ENCODE measurements around the gene RBBP4.

Gene RBBP4

GRCh38 chr1:32703479-32704291 lies 52.7 kb downstream of the RBBP4 start:
- H3K4me1 ChIP-seq (ENCODE audit: insufficient read depth, low read length), result no peaks in the 10 kb centered on the region
- DNase-seq (no peak), ATAC-seq (ENCODE audit: insufficient read depth, low read depth) (no peak)
- no peaks in the 10 kb centered on the region for H3K36me3 ChIP-seq (ENCODE audit: insufficient read depth, low read length)
- H3K9ac ChIP-seq (ENCODE audit: low read depth, low read length), result no peak overlapping the region
- no peaks in the 10 kb centered on the region for H3K79me2 ChIP-seq (ENCODE audit: insufficient read depth, low read length)
- no peaks in the 10 kb centered on the region for H3K27me3 ChIP-seq (ENCODE audit: insufficient read depth, low read length, poor library complexity)
- H3K4me3 ChIP-seq (ENCODE audit: low read depth in 1 of 2, low read length in 2 of 2), result no peak overlapping the region
- H4K20me1 ChIP-seq (ENCODE audit: insufficient read depth, low read length), result no peaks in the 10 kb centered on the region
- H2AFZ ChIP-seq (ENCODE audit: low read depth, low read length), result no peak overlapping the region
- TF ChIP-seq EZH2 (IDR thresholded peaks at IDR 0.05; ENCODE audit: borderline replicate concordance, low read depth, low read length, severe bottlenecking), result no peak
- TF ChIP-seq, protein P1, sequence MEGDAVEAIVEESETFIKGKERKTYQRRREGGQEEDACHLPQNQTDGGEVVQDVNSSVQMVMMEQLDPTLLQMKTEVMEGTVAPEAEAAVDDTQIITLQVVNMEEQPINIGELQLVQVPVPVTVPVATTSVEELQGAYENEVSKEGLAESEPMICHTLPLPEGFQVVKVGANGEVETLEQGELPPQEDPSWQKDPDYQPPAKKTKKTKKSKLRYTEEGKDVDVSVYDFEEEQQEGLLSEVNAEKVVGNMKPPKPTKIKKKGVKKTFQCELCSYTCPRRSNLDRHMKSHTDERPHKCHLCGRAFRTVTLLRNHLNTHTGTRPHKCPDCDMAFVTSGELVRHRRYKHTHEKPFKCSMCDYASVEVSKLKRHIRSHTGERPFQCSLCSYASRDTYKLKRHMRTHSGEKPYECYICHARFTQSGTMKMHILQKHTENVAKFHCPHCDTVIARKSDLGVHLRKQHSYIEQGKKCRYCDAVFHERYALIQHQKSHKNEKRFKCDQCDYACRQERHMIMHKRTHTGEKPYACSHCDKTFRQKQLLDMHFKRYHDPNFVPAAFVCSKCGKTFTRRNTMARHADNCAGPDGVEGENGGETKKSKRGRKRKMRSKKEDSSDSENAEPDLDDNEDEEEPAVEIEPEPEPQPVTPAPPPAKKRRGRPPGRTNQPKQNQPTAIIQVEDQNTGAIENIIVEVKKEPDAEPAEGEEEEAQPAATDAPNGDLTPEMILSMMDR (IDR thresholded peaks at IDR 0.05; ENCODE audit: borderline replicate concordance, extremely low read depth, low read length, poor library complexity, severe bottlenecking), result no peak
- H3K9me3 ChIP-seq (ENCODE audit: insufficient read depth, low read length, severe bottlenecking), result no peaks in the 10 kb centered on the region
- no peak overlapping the region for H3K4me2 ChIP-seq (ENCODE audit: insufficient read depth, low read length)
- no peak overlapping the region for H3K27ac ChIP-seq (ENCODE audit: low read length)

DNA sequence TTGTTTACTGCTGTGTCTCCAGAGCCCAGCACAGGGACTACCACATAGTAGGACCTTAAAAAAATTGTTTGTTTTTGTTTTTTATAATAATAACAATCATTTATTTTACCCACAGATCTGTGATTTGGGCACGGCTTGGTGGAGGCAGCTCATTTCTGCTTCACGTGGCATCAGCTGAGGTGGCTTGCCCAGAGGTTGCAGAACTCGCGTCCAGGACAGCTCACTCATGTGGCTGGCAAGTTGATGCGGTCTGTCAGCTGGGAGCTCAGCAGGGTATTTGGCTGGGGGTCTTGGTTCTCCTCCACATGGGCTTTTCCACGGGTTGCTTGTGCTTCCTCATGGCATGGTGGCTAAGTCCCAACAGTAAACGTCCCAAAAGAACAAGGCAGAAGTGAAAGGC lies 54.5 kb downstream of the RBBP4 start:
- Histone ChIP-seq H3K4me3 (ENCODE audit: low read depth in 1 of 2, low read length in 2 of 2) (no peak overlapping the region), H3K27me3 (ENCODE audit: insufficient read depth, low read length, poor library complexity) (no peaks in the 10 kb centered on the region), H4K20me1 (ENCODE audit: insufficient read depth, low read length) (no peaks in the 10 kb centered on the region), H3K27ac (ENCODE audit: low read length) (no peak overlapping the region), H3K4me2 (ENCODE audit: insufficient read depth, low read length) (no peak overlapping the region), H3K9me3 (ENCODE audit: insufficient read depth, low read length, severe bottlenecking) (no peaks in the 10 kb centered on the region), H3K36me3 (ENCODE audit: insufficient read depth, low read length) (no peaks in the 10 kb centered on the region), H3K79me2 (ENCODE audit: insufficient read depth, low read length) (no peaks in the 10 kb centered on the region), H2AFZ (ENCODE audit: low read depth, low read length) (no peak overlapping the region), H3K9ac (ENCODE audit: low read depth, low read length) (no peak overlapping the region), H3K4me1 (ENCODE audit: insufficient read depth, low read length) (no peaks in the 10 kb centered on the region)
- DNase-seq, result no peak
- TF ChIP-seq, protein P1 (IDR thresholded peaks at IDR 0.05; ENCODE audit: borderline replicate concordance, extremely low read depth, low read length, poor library complexity, severe bottlenecking), result no peak
- TF ChIP-seq EZH2 (IDR thresholded peaks at IDR 0.05; ENCODE audit: borderline replicate concordance, low read depth, low read length, severe bottlenecking), result no peak
- no peak for ATAC-seq (ENCODE audit: insufficient read depth, low read depth)

DNA sequence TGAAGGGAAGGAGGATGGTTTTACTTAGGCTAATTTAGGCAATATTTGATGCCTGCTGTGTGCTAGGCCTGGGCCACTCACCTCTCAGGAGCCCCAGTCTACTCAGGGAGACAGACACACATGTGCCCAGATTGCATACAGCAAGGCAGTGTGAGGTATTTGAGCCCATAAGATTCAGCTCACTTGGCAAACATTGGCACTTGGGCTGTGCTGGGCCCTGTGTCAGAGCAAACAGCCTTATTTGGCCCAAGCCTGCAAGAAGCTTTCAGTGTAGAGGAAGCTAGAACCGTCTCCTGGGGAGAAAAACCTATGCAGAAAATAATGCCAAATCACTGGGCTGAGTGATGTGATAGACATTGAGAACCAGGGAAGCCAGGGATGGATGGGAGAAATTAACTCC lies 55.5 kb downstream of the RBBP4 start:
- H3K4me1 ChIP-seq (ENCODE audit: insufficient read depth, low read length), result no peaks in the 10 kb centered on the region
- H4K20me1 ChIP-seq (ENCODE audit: insufficient read depth, low read length), result no peaks in the 10 kb centered on the region
- H3K4me3 ChIP-seq (ENCODE audit: low read depth in 1 of 2, low read length in 2 of 2), result no peak overlapping the region
- DNase-seq (no peak), ATAC-seq (ENCODE audit: insufficient read depth, low read depth) (no peak)
- H3K9me3 ChIP-seq (ENCODE audit: insufficient read depth, low read length, severe bottlenecking), result no peaks in the 10 kb centered on the region
- H2AFZ ChIP-seq (ENCODE audit: low read depth, low read length), result no peak overlapping the region
- H3K79me2 ChIP-seq (ENCODE audit: insufficient read depth, low read length), result no peaks in the 10 kb centered on the region
- H3K27ac ChIP-seq (ENCODE audit: low read length), result no peak overlapping the region
- no peaks in the 10 kb centered on the region for H3K36me3 ChIP-seq (ENCODE audit: insufficient read depth, low read length)
- H3K9ac ChIP-seq (ENCODE audit: low read depth, low read length), result no peak overlapping the region
- H3K27me3 ChIP-seq (ENCODE audit: insufficient read depth, low read length, poor library complexity), result no peaks in the 10 kb centered on the region
- no peak overlapping the region for H3K4me2 ChIP-seq (ENCODE audit: insufficient read depth, low read length)
- TF ChIP-seq, protein P1 (IDR thresholded peaks at IDR 0.05; ENCODE audit: borderline replicate concordance, extremely low read depth, low read length, poor library complexity, severe bottlenecking), result no peak
- TF ChIP-seq EZH2 (IDR thresholded peaks at IDR 0.05; ENCODE audit: borderline replicate concordance, low read depth, low read length, severe bottlenecking), result no peak
